Measurements from ENCODE around the gene EML5. TPM values are rescaled to one million over a fixed set of nuclear protein-coding genes. Genes with fewer than 3 reads are reported as not detected.
A peak's percentile ranks its signal among the peaks of the same experiment; 100 is the strongest.

The EML5 gene
- total and polyA plus RNA-seq, 3 donors from 2014 or later: 4.2 to 19.3 (median 17.7) TPM

GRCh38 chr14:88775532-88775931 lies 17.2 kb downstream of the EML5 start:
- H3K36me3 ChIP-seq (ENCODE audit: low read depth, missing control alignments): no peaks in the 10 kb centered on the region
- H3K4me3 ChIP-seq: no peak overlapping the region
- H3K27me3 ChIP-seq: no peaks in the 10 kb centered on the region
- H3K27ac ChIP-seq: no peak overlapping the region
- H3K4me1 ChIP-seq: no peaks in the 10 kb centered on the region
- intact Hi-C loops (cut with DNase I; ENCODE audit: low total_unique reads): no loop called here
- WGBS, 2 donors: 67 to 94% methylated on average over 1 to 3 of the region's 3 CpGs
- H3K9me3 ChIP-seq: no peaks in the 10 kb centered on the region
- no peak for DNase-seq
- TF ChIP-seq, protein P1, sequence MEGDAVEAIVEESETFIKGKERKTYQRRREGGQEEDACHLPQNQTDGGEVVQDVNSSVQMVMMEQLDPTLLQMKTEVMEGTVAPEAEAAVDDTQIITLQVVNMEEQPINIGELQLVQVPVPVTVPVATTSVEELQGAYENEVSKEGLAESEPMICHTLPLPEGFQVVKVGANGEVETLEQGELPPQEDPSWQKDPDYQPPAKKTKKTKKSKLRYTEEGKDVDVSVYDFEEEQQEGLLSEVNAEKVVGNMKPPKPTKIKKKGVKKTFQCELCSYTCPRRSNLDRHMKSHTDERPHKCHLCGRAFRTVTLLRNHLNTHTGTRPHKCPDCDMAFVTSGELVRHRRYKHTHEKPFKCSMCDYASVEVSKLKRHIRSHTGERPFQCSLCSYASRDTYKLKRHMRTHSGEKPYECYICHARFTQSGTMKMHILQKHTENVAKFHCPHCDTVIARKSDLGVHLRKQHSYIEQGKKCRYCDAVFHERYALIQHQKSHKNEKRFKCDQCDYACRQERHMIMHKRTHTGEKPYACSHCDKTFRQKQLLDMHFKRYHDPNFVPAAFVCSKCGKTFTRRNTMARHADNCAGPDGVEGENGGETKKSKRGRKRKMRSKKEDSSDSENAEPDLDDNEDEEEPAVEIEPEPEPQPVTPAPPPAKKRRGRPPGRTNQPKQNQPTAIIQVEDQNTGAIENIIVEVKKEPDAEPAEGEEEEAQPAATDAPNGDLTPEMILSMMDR (IDR thresholded peaks at IDR 0.05): no peak
- no peak for TF ChIP-seq POLR2A (IDR thresholded peaks at IDR 0.05)

- no peak for TF ChIP-seq POLR2A (IDR thresholded peaks at IDR 0.05)
- TF ChIP-seq, protein P1 (IDR thresholded peaks at IDR 0.05): no peak
- no peaks in the 10 kb centered on the region for H3K4me1 ChIP-seq
- no peak overlapping the region for H3K4me3 ChIP-seq
- DNase-seq: no peak
- intact Hi-C loops (cut with DNase I; ENCODE audit: low total_unique reads): no loop called here
- H3K36me3 ChIP-seq (ENCODE audit: low read depth, missing control alignments): no peaks in the 10 kb centered on the region
- H3K27ac ChIP-seq: no peak overlapping the region
- no peaks in the 10 kb centered on the region for H3K27me3 ChIP-seq
- no peaks in the 10 kb centered on the region for H3K9me3 ChIP-seq
These were observed 22.0 kb downstream of the EML5 start for GRCh38 chr14:88770736-88771135.

DNA sequence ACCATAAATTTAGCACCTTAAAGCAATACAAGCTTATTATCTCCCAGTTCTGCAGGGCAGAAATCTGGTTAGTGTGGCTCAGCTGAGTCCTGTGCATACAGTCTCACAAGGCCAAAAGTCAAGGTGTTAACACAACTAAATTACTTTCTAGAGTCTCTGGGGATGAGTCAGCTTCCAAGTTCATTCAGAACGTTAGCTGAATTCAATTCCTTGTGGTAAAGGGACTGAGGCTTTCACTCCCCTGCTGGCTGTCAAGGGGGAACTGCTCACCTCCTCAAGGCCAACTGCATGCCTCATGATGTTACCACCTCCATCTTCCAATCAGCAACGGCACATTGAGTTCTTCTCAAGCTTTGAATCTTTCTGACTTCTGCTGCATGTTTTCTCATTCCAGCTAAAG lies 27.6 kb downstream of the EML5 start:
- TF ChIP-seq, protein P1 (IDR thresholded peaks at IDR 0.05): no peak
- no peak for TF ChIP-seq POLR2A (IDR thresholded peaks at IDR 0.05)

DNA sequence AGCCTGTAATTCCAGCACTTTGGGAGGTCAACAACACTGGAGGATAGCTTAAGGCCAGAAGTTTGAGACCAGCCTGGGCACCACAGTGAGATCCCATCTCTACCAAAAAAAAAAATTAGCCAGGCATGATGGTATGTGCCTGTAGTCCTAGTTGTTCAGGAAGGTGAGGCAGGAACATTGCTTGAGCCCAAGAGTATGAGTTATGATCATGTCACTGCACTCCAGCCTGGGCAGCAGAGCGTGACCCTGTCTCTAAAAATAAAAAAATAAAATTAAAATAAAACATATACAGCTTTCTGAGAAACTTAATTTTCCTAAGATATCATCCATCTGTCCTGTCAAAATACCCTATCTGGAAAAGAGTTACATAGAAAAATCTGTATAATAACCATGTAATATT lies 38.9 kb downstream of the EML5 start:
- H3K36me3 ChIP-seq (ENCODE audit: low read depth, missing control alignments): no peaks in the 10 kb centered on the region
- H3K9me3 ChIP-seq: no peaks in the 10 kb centered on the region
- intact Hi-C loops (cut with DNase I; ENCODE audit: low total_unique reads): no loop called here
- no peaks in the 10 kb centered on the region for H3K27me3 ChIP-seq
- no peak overlapping the region for H3K4me3 ChIP-seq
- no peaks in the 10 kb centered on the region for H3K4me1 ChIP-seq
- no peak for DNase-seq
- no peak overlapping the region for H3K27ac ChIP-seq
- no peak for TF ChIP-seq POLR2A (IDR thresholded peaks at IDR 0.05)
- TF ChIP-seq, protein P1 (IDR thresholded peaks at IDR 0.05): no peak
- WGBS, 2 donors: 86 to 100% methylated on average over 1 of the region's 1 CpG

More for the DNA sequence above, 27.6 kb downstream of the EML5 start:
- WGBS, 2 donors: 39 to 55% methylated on average over 2 of the region's 2 CpGs
- Histone ChIP-seq H3K4me1 (peaks cover 6% of the 10 kb centered on the region), H3K4me3 (no peak overlapping the region), H3K27me3 (no peaks in the 10 kb centered on the region), H3K9me3 (no peaks in the 10 kb centered on the region), H3K27ac (peak overlapping the region in 1 of 2 donors; percentile 27), H3K36me3 (ENCODE audit: low read depth, missing control alignments) (no peaks in the 10 kb centered on the region)
- no peak for DNase-seq
- intact Hi-C loops (cut with DNase I; ENCODE audit: low total_unique reads): no loop called here

DNA sequence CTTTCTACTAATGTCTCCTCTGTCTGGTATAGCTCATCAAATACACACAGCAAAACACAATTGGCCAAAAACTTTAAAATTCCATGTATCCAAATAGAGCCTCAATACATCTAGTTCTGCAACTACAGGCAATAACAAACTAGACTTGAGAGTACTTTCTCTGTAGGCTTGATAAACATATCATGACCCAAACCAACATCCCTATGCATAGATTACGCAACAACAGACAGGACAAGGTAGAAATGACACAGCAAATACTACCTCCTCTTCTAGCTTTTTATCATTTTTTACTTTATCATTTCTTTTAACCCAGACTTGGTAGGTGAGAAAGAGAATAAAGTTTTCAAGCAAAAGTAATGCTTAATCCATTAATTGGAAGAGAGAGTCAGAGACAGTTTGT lies 41.8 kb downstream of the EML5 start:
- Histone ChIP-seq H3K27ac (no peak overlapping the region), H3K36me3 (ENCODE audit: low read depth, missing control alignments) (no peaks in the 10 kb centered on the region), H3K4me3 (no peak overlapping the region), H3K27me3 (no peaks in the 10 kb centered on the region), H3K4me1 (no peaks in the 10 kb centered on the region), H3K9me3 (no peaks in the 10 kb centered on the region)
- WGBS, 2 donors: 95 to 97% methylated on average over 1 of the region's 1 CpG
- DNase-seq: no peak
- no peak for TF ChIP-seq POLR2A (IDR thresholded peaks at IDR 0.05)
- TF ChIP-seq, protein P1 (IDR thresholded peaks at IDR 0.05): no peak
- intact Hi-C loops (cut with DNase I; ENCODE audit: low total_unique reads): no loop called here

Data from testis (tissue), 3 donors.